NCI-H82 treated with DMSO at 0.1 percent for 48 hours (cell line): ENCODE measurements around the gene HLA-DMB.

Source experiments
- DNase-seq: peaks from one replicate; lab custom pipeline; 2025; ENCODE audit not compliant: unreplicated experiment; lab: John Stamatoyannopoulos, UW

HLA-DMB gene

GRCh38 chr6:32972353-32973143, 31.7 kb upstream of the HLA-DMB start:
- DNase-seq, result no peak

GRCh38 chr6:32971581-32972352, 30.9 kb upstream of the HLA-DMB start:
- peak; percentile 100 for DNase-seq

- DNase-seq, result no peak
Observed at GRCh38 chr6:32971242-32971580, 30.4 kb upstream of the HLA-DMB start.

GRCh38 chr6:32970413-32971241, 29.8 kb upstream of the HLA-DMB start:
- peak; percentile 69 for DNase-seq

GRCh38 chr6:32969685-32970412, 29.0 kb upstream of the HLA-DMB start:
- DNase-seq, result peak; percentile 76

- no peak for DNase-seq
Observed at GRCh38 chr6:32968867-32969684, 28.2 kb upstream of the HLA-DMB start.

- peak; percentile 88 for DNase-seq
Observed at GRCh38 chr6:32968093-32968866, 27.5 kb upstream of the HLA-DMB start, which contains the start of gene BRD2. Gene BRD2, plus strand, starts transcription at chr6:32968594. Its CDS starts 4,305 bp downstream, at chr6:32972899.

GRCh38 chr6:32967151-32968091, 26.6 kb upstream of the HLA-DMB start:
- peak; percentile 90 for DNase-seq

- no peak for DNase-seq
Observed at GRCh38 chr6:32964776-32965175, 23.9 kb upstream of the HLA-DMB start.

GRCh38 chr6:32963866-32964265, 23.0 kb upstream of the HLA-DMB start:
- DNase-seq, result no peak

GRCh38 chr6:32962213-32962826, 21.5 kb upstream of the HLA-DMB start:
- no peak for DNase-seq

GRCh38 chr6:32960563-32960962, 19.7 kb upstream of the HLA-DMB start:
- no peak for DNase-seq

- DNase-seq, result no peak
Observed at GRCh38 chr6:32956176-32956575, 15.3 kb upstream of the HLA-DMB start.

GRCh38 chr6:32954986-32955802, 14.4 kb upstream of the HLA-DMB start:
- DNase-seq, result no peak

- DNase-seq, result no peak
Observed at GRCh38 chr6:32954267-32954666, 13.4 kb upstream of the HLA-DMB start.

GRCh38 chr6:32953775-32954174, 12.9 kb upstream of the HLA-DMB start:
- no peak for DNase-seq
